MM.1S (cell line): ENCODE measurements around the gene S100A1.

ENCODE experiments used
- DNase-seq: peaks from one replicate; pipeline ENCODE4 v3.0.0-alpha.2; 2015
- H2AFZ ChIP-seq: fragments of 300-600 bp; sonication (generic); 2 replicates; pipeline ENCODE4 v1.6.0; 2016; ENCODE audit warnings: antibody characterized with exemption, low read length
- H3F3A ChIP-seq: fragments of 300-600 bp; sonication (generic); 2 replicates; pipeline ENCODE4 v1.6.1; 2016; ENCODE audit warnings: mild to moderate bottlenecking, antibody characterized with exemption, low read length, moderate library complexity, mixed read lengths; ENCODE audit not compliant: insufficient read depth
- H3K27ac ChIP-seq: fragments of 300-600 bp; sonication (generic); 2 replicates; pipeline ENCODE4 v1.5.1; 2016; ENCODE audit warnings: mild to moderate bottlenecking, low read length
- H3K27me3 ChIP-seq: fragments of 300-600 bp; sonication (generic); replicated peaks from 2 replicates; pipeline ENCODE4 v1.6.0; 2016; ENCODE audit warnings: low read length; ENCODE audit not compliant: insufficient read depth
- H3K36me3 ChIP-seq: fragments of 300-600 bp; sonication (generic); replicated peaks from 2 replicates; pipeline ENCODE4 v1.6.1; 2016; ENCODE audit warnings: mild to moderate bottlenecking, low read length, mixed read lengths; ENCODE audit not compliant: insufficient read depth
- H3K4me1 ChIP-seq: fragments of 300-600 bp; sonication (generic); 2 replicates; pipeline ENCODE4 v1.6.1; 2016; ENCODE audit warnings: low read length, mixed read lengths
- H3K4me2 ChIP-seq: fragments of 300-600 bp; sonication (generic); 2 replicates; pipeline ENCODE4 v1.6.0; 2016; ENCODE audit warnings: low read depth, low read length
- H3K4me3 ChIP-seq: fragments of 300-600 bp; sonication (generic); 2 replicates; pipeline ENCODE4 v1.5.1; 2016; ENCODE audit warnings: low read length, mixed read lengths
- H3K79me2 ChIP-seq: fragments of 300-600 bp; sonication (generic); 2 replicates; pipeline ENCODE4 v1.6.1; 2016; ENCODE audit warnings: mixed run types, low read length, mixed read lengths
- H3K9ac ChIP-seq: fragments of 300-600 bp; sonication (generic); 2 replicates; pipeline ENCODE4 v1.6.1; 2016; ENCODE audit warnings: low read length, mixed read lengths
- H3K9me2 ChIP-seq: fragments of 300-600 bp; sonication (generic); replicated peaks from 2 replicates; pipeline ENCODE4 v1.6.1; 2016; ENCODE audit warnings: mild to moderate bottlenecking, low read length, mixed read lengths; ENCODE audit not compliant: insufficient read depth
- H3K9me3 ChIP-seq: fragments of 300-600 bp; sonication (generic); replicated peaks from 2 replicates; pipeline ENCODE4 v1.6.1; 2016; ENCODE audit warnings: mild to moderate bottlenecking, low read length, mixed read lengths; ENCODE audit not compliant: insufficient read depth
- H4K20me1 ChIP-seq: fragments of 300-600 bp; sonication (generic); 2 replicates; pipeline ENCODE4 v1.6.1; 2016; ENCODE audit warnings: mild to moderate bottlenecking, low read length, moderate library complexity, mixed read lengths; ENCODE audit not compliant: insufficient read depth
- EZH2 ChIP-seq: fragments of 300-600 bp; sonication (generic); optimal IDR thresholded peaks from 2 replicates; pipeline ENCODE3; 2017; ENCODE audit warnings: low read depth, mild to moderate bottlenecking, antibody characterized with exemption, low read length, mixed read lengths
- EZH2phosphoT487 ChIP-seq: fragments of 300-600 bp; sonication (generic); IDR thresholded peaks from 2 replicates; pipeline ENCODE4 v1.6.1; 2018; ENCODE audit warnings: antibody characterized with exemption, low read length
- TF ChIP-seq, protein P1 (sequence below): fragments of 300-600 bp; sonication (generic); IDR thresholded peaks from 2 replicates; pipeline ENCODE4 v1.5.1; 2016; ENCODE audit warnings: antibody characterized with exemption, low read length, mixed read lengths

The S100A1 gene

GRCh38 chr1:153680120-153680403, 51.8 kb downstream of the S100A1 start:
- no peak for TF ChIP-seq EZH2
- TF ChIP-seq EZH2phosphoT487 = no peak
- TF ChIP-seq, protein P1, sequence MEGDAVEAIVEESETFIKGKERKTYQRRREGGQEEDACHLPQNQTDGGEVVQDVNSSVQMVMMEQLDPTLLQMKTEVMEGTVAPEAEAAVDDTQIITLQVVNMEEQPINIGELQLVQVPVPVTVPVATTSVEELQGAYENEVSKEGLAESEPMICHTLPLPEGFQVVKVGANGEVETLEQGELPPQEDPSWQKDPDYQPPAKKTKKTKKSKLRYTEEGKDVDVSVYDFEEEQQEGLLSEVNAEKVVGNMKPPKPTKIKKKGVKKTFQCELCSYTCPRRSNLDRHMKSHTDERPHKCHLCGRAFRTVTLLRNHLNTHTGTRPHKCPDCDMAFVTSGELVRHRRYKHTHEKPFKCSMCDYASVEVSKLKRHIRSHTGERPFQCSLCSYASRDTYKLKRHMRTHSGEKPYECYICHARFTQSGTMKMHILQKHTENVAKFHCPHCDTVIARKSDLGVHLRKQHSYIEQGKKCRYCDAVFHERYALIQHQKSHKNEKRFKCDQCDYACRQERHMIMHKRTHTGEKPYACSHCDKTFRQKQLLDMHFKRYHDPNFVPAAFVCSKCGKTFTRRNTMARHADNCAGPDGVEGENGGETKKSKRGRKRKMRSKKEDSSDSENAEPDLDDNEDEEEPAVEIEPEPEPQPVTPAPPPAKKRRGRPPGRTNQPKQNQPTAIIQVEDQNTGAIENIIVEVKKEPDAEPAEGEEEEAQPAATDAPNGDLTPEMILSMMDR = no peak
- Histone ChIP-seq H3K9me2 (no peaks in the 10 kb centered on the region), H3K27me3 (peaks cover 62% of the 10 kb centered on the region), H4K20me1 (no peaks in the 10 kb centered on the region), H3K4me1 (peaks cover 10% of the 10 kb centered on the region), H3K79me2 (no peaks in the 10 kb centered on the region), H2AFZ (no peak overlapping the region), H3K4me2 (peak overlapping the region; percentile 97; the same call in 1 of the 2 replicates), H3K9me3 (no peaks in the 10 kb centered on the region), H3F3A (no peaks in the 10 kb centered on the region), H3K36me3 (no peaks in the 10 kb centered on the region), H3K9ac (no peak overlapping the region), H3K4me3 (no peak overlapping the region; the same call in 1 of the 2 replicates), H3K27ac (no peak overlapping the region)
- no peak for DNase-seq
